CD4-positive, alpha-beta T cell treated with Interleukin-17A for 4 hours (primary cell): ENCODE measurements around the gene ACAP3.

Source experiments
- DNase-seq: peaks from one replicate; pipeline ENCODE4 v3.0.0-alpha.2; 2020; ENCODE audit warnings: mixed read lengths

Gene ACAP3

GRCh38 chr1:1307923-1308755 is at the start of gene ACAP3, which contains the start of gene PUSL1:
ACAP3 (minus strand) TSS chr1:1307930; CDS start chr1:1307815, 115 bp downstream.
PUSL1 (plus strand) TSS chr1:1308597; CDS start chr1:1308644, 47 bp downstream.
- DNase-seq = peak; percentile 93

GRCh38 chr1:1356796-1357401 is 49.2 kb upstream of the ACAP3 start:
- DNase-seq = no peak

- DNase-seq = no peak
Observed at GRCh38 chr1:1356166-1356795, 48.6 kb upstream of the ACAP3 start.

GRCh38 chr1:1355416-1355815 is 47.7 kb upstream of the ACAP3 start:
- no peak for DNase-seq

- DNase-seq = peak; percentile 43
Observed at GRCh38 chr1:1354271-1355247, 46.8 kb upstream of the ACAP3 start.

GRCh38 chr1:1353389-1354151 is 45.8 kb upstream of the ACAP3 start:
- no peak for DNase-seq

- DNase-seq = no peak
Observed at GRCh38 chr1:1352786-1353388, 45.2 kb upstream of the ACAP3 start.

GRCh38 chr1:1351511-1352427 is 44.0 kb upstream of the ACAP3 start:
- no peak for DNase-seq

- peak; percentile 81 for DNase-seq
Observed at GRCh38 chr1:1349256-1350012, 41.7 kb upstream of the ACAP3 start, which contains the start of gene DVL1. DVL1 (minus strand) TSS chr1:1349418; CDS start chr1:1349065, 353 bp downstream.

- DNase-seq = peak; percentile 21
Observed at GRCh38 chr1:1348420-1349255, 40.9 kb upstream of the ACAP3 start.

- DNase-seq = no peak
Observed at GRCh38 chr1:1347663-1348419, 40.1 kb upstream of the ACAP3 start.

- no peak for DNase-seq
Observed at GRCh38 chr1:1347026-1347595, 39.4 kb upstream of the ACAP3 start.

- no peak for DNase-seq
Observed at GRCh38 chr1:1346501-1346890, 38.8 kb upstream of the ACAP3 start.

GRCh38 chr1:1345860-1346500 is 38.2 kb upstream of the ACAP3 start:
- DNase-seq = no peak

- no peak for DNase-seq
Observed at GRCh38 chr1:1345384-1345783, 37.7 kb upstream of the ACAP3 start.

- DNase-seq = peak; percentile 64
Observed at GRCh38 chr1:1344655-1345361, 37.1 kb upstream of the ACAP3 start.
